Measurements from ENCODE around the gene ZRANB3. TPM values are rescaled to one million over a fixed set of nuclear protein-coding genes. Genes with fewer than 3 reads are reported as not detected.

The ZRANB3 gene
- total and polyA plus RNA-seq, 2 donors (not counting 3 experiments of a cell fraction or from before 2014, with no cell fraction given), result 2.2 to 6.0 TPM

DNA sequence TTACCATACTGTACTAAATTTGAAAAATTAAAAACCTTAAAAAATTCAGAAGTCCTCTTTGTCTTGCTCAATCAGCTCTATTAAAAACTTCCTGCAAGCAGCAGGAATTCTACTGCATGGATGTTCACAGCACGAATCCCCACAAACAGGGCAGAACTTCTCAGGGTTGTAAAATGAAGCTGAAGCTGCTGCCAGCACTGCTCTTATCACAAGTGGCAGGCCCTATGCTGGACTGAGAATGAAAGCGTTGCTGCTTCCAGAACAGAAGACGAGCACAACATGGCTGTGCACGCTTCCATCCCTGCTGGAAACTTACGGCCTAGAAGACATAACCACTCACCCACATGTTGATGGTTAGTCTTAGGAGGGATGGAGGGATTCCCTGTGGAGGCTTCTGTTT, 345.0 kb downstream of the ZRANB3 start:
- BruUV-seq (replicated peaks), result no TSS peak

GRCh38 chr2:135183822-135184221, 347.2 kb downstream of the ZRANB3 start:
- dilution Hi-C loops (cut with MboI; ENCODE audit: extremely low pct_ligation_motif_present, low sequenced_read_pairs) (no loop called here), intact Hi-C loops (cut with micrococcal nuclease) (no loop called here)
- Histone ChIP-seq H4K20me1 (replicated peaks; ENCODE audit: control insufficient read depth, extremely low read depth, insufficient read depth, low read length) (no peaks in the 10 kb centered on the region), H3K9ac (replicated peaks; ENCODE audit: extremely low read depth, insufficient read depth, low read length) (no peak overlapping the region), H3K4me3 (replicated peaks in 1 of 3; ENCODE audit: insufficient read depth in 1 of 3, low read depth in 1 of 3, low read length in 3 of 3) (no peak overlapping the region), H2AFZ (ENCODE audit: low read depth, low read length) (no peak overlapping the region), H3K4me2 (ENCODE audit: insufficient read depth, low read length) (no peak overlapping the region), H3K27ac (ENCODE audit: insufficient read depth, low read depth, low read length) (no peak overlapping the region), H3K9me1 (replicated peaks; ENCODE audit: control insufficient read depth, extremely low read depth, insufficient read depth, low read length) (no peaks in the 10 kb centered on the region), H3K79me2 (ENCODE audit: control insufficient read depth, insufficient read depth, low read length) (no peaks in the 10 kb centered on the region), H3K4me1 (ENCODE audit: control insufficient read depth, extremely low read depth, insufficient read depth, low read length) (no peaks in the 10 kb centered on the region), H3K36me3 (ENCODE audit: control insufficient read depth in 2 of 2, extremely low read depth in 1 of 2, insufficient read depth in 2 of 2, low read length in 2 of 2) (no peaks in the 10 kb centered on the region), H3K9me3 (replicated peaks; ENCODE audit: control insufficient read depth, insufficient read depth, low read length) (no peaks in the 10 kb centered on the region), H3K27me3 (ENCODE audit: control insufficient read depth in 2 of 2, insufficient read depth in 2 of 2, low read length in 2 of 2) (no peaks in the 10 kb centered on the region)
- no peak for TF ChIP-seq EZH2 (IDR thresholded peaks at IDR 0.05; ENCODE audit: borderline replicate concordance, low read depth, low read length, severe bottlenecking)
- no peak for TF ChIP-seq MYC (IDR thresholded peaks at IDR 0.05; ENCODE audit: low read depth, low read length)
- no peak for TF ChIP-seq POLR2A (IDR thresholded peaks at IDR 0.05; ENCODE audit: low read depth, low read length)
- TF ChIP-seq JUN (IDR thresholded peaks at IDR 0.05; ENCODE audit: borderline replicate concordance, insufficient read depth, insufficient read length, low read depth), result no peak
- TF ChIP-seq MAX (IDR thresholded peaks at IDR 0.05; ENCODE audit: insufficient read depth, insufficient read length), result no peak
- TF ChIP-seq CTCF (IDR thresholded peaks at IDR 0.05; ENCODE audit: extremely low read depth in 1 of 2, insufficient read depth in 1 of 2, low read depth in 1 of 2, low read length in 2 of 2), result no peak
- TF ChIP-seq POLR2AphosphoS5 (IDR thresholded peaks at IDR 0.05; ENCODE audit: insufficient read depth, low read depth, low read length), result no peak
- TF ChIP-seq FOS (IDR thresholded peaks at IDR 0.05; ENCODE audit: borderline replicate concordance, insufficient read depth, low read length), result no peak
- no peak for TF ChIP-seq GATA2 (IDR thresholded peaks at IDR 0.05; ENCODE audit: insufficient read depth, insufficient read length, low read depth, low read length)
- CTCF ChIA-PET, result interaction anchor here (1.4 kb wide), 1 partner anchor 16 kb away, joined by 3 read pairs; no protein-coding TSS in a partner anchor
- DNase-seq (ENCODE audit: low read depth, low spot score), result no peak
- no peak for FAIRE-seq
- BruUV-seq (replicated peaks), result no TSS peak
- POLR2A ChIA-PET, result no interaction called here

More for the DNA sequence above, 345.0 kb downstream of the ZRANB3 start:
- H3K9ac ChIP-seq (replicated peaks; ENCODE audit: extremely low read depth, insufficient read depth, low read length), result no peak overlapping the region
- H3K9me3 ChIP-seq (replicated peaks; ENCODE audit: control insufficient read depth, insufficient read depth, low read length), result no peaks in the 10 kb centered on the region
- H3K9me1 ChIP-seq (replicated peaks; ENCODE audit: control insufficient read depth, extremely low read depth, insufficient read depth, low read length), result no peaks in the 10 kb centered on the region
- ChIA-PET POLR2A (no interaction called here), CTCF (no interaction called here)
- H3K4me3 ChIP-seq (replicated peaks in 1 of 3; ENCODE audit: insufficient read depth in 1 of 3, low read depth in 1 of 3, low read length in 3 of 3), result no peak overlapping the region
- H3K36me3 ChIP-seq (ENCODE audit: control insufficient read depth in 2 of 2, extremely low read depth in 1 of 2, insufficient read depth in 2 of 2, low read length in 2 of 2), result no peaks in the 10 kb centered on the region
- no peak overlapping the region for H3K4me2 ChIP-seq (ENCODE audit: insufficient read depth, low read length)
- H3K27ac ChIP-seq (ENCODE audit: insufficient read depth, low read depth, low read length), result no peak overlapping the region
- dilution Hi-C loops (cut with MboI; ENCODE audit: extremely low pct_ligation_motif_present, low sequenced_read_pairs), result no loop called here
- no peaks in the 10 kb centered on the region for H4K20me1 ChIP-seq (replicated peaks; ENCODE audit: control insufficient read depth, extremely low read depth, insufficient read depth, low read length)
- H3K27me3 ChIP-seq (ENCODE audit: control insufficient read depth in 2 of 2, insufficient read depth in 2 of 2, low read length in 2 of 2), result no peaks in the 10 kb centered on the region
- FAIRE-seq, result no peak
- H3K4me1 ChIP-seq (ENCODE audit: control insufficient read depth, extremely low read depth, insufficient read depth, low read length), result no peaks in the 10 kb centered on the region
- no peak for DNase-seq (ENCODE audit: low read depth, low spot score)
- intact Hi-C loops (cut with micrococcal nuclease), result no loop called here
- TF ChIP-seq JUN (IDR thresholded peaks at IDR 0.05; ENCODE audit: borderline replicate concordance, insufficient read depth, insufficient read length, low read depth) (no peak), POLR2A (IDR thresholded peaks at IDR 0.05; ENCODE audit: low read depth, low read length) (no peak)
- no peak overlapping the region for H2AFZ ChIP-seq (ENCODE audit: low read depth, low read length)
- H3K79me2 ChIP-seq (ENCODE audit: control insufficient read depth, insufficient read depth, low read length), result no peaks in the 10 kb centered on the region

Data from endothelial cell of umbilical vein (primary cell).